H1 (cell line): ENCODE measurements around the gene SCRN1. TPM values are rescaled to one million over a fixed set of nuclear protein-coding genes. Genes with fewer than 3 reads are reported as not detected.

Source experiments
- CTCF ChIA-PET: fragments of 300-600 bp; sonication (Branson Sonifier 250); formaldehyde crosslinking; loops from one replicate; lab custom pipeline; 2021; ENCODE audit not compliant: partially characterized antibody; lab: Charles Lee
- POLR2A ChIA-PET: fragments of 300-600 bp; sonication (Branson Sonifier 250); formaldehyde crosslinking; loops from one replicate; lab custom pipeline; 2021; ENCODE audit warnings: inconsistent platforms; ENCODE audit not compliant: partially characterized antibody; lab: Charles Lee
- DNase-seq, 2 experiments: peaks; one replicate each; pipeline versions ENCODE4 v3.0.0 to v3.0.0-alpha.2; 2010 to 2022; ENCODE audit warnings: low spot score in 2 of 2, low read depth in 1 of 2, mixed read lengths in 1 of 2
- FAIRE-seq: peaks from 2 replicates; lab custom pipeline; 2011; peaks lifted over from hg19 to GRCh38; lab: Jason Lieb, UNC
- H2AFZ ChIP-seq: 2 replicates; pipeline ENCODE4 v1.8.1; 2012; ENCODE audit warnings: low read length, inconsistent platforms
- H2AK5ac ChIP-seq: 2 replicates; pipeline ENCODE4 v1.6.1; 2013; ENCODE audit warnings: low read depth, low read length
- H2BK120ac ChIP-seq: replicated peaks from 2 replicates; pipeline ENCODE3; 2013; ENCODE audit warnings: low read depth, low read length, inconsistent platforms
- H2BK12ac ChIP-seq: 2 replicates; pipeline ENCODE4 v1.6.1; 2013; ENCODE audit warnings: low read depth, low read length
- H2BK15ac ChIP-seq: 2 replicates; pipeline ENCODE4 v1.6.1; 2013; ENCODE audit warnings: low read length
- H2BK20ac ChIP-seq: 2 replicates; pipeline ENCODE4 v1.6.1; 2013; ENCODE audit warnings: low read length
- H2BK5ac ChIP-seq: 2 replicates; pipeline ENCODE4 v1.6.1; 2013; ENCODE audit warnings: low read depth, low read length
- H3K14ac ChIP-seq: 2 replicates; pipeline ENCODE4 v1.6.1; 2013; ENCODE audit warnings: inconsistent platforms; ENCODE audit not compliant: insufficient read length
- H3K18ac ChIP-seq: 2 replicates; pipeline ENCODE4 v1.6.1; 2013; ENCODE audit warnings: low read length; ENCODE audit errors: extremely low read depth
- H3K23ac ChIP-seq: 2 replicates; pipeline ENCODE4 v1.6.1; 2013; ENCODE audit warnings: inconsistent platforms; ENCODE audit not compliant: insufficient read length
- H3K23me2 ChIP-seq: 2 replicates; pipeline ENCODE4 v1.6.1; 2013; ENCODE audit warnings: low read depth, low read length
- H3K27ac ChIP-seq: 2 replicates; pipeline ENCODE4 v1.6.1; 2011; ENCODE audit warnings: low read depth, low read length, inconsistent platforms
- H3K27me3 ChIP-seq, 4 experiments: replicated peaks in 1 of 4; 1 replicate in 1 of 4; 2 replicates in 3 of 4; pipeline versions ENCODE4 v1.6.1 to v1.8.1; 2011 to 2013; ENCODE audit warnings: low read length in 3 of 4, mild to moderate bottlenecking in 3 of 4, inconsistent platforms in 2 of 4, mixed read lengths in 2 of 4, moderate library complexity in 1 of 4; ENCODE audit not compliant: control insufficient read depth in 3 of 4, insufficient read depth in 3 of 4; ENCODE audit errors: extremely low read depth in 1 of 4
- H3K36me3 ChIP-seq, 4 experiments: 2 replicates each; pipeline versions ENCODE4 v1.6.1 to v1.8.1; 2011 to 2013; ENCODE audit warnings: mild to moderate bottlenecking in 4 of 4, low read length in 3 of 4, moderate library complexity in 2 of 4, control low read depth in 1 of 4, inconsistent platforms in 1 of 4; ENCODE audit not compliant: insufficient read depth in 4 of 4, control insufficient read depth in 2 of 4
- H3K4ac ChIP-seq: replicated peaks from 2 replicates; pipeline ENCODE3; 2013; ENCODE audit warnings: low read length, low read depth, mixed read lengths, inconsistent platforms; ENCODE audit not compliant: insufficient read length
- H3K4me1 ChIP-seq, 4 experiments: replicated peaks in 1 of 4; 1 replicate in 1 of 4; 2 replicates in 3 of 4; pipeline versions ENCODE4 v1.6.1 to v1.8.1; 2011 to 2013; ENCODE audit warnings: low read length in 3 of 4, inconsistent platforms in 2 of 4, mixed read lengths in 1 of 4; ENCODE audit not compliant: insufficient read depth in 4 of 4, control insufficient read depth in 3 of 4
- H3K4me2 ChIP-seq, 2 experiments: 2 replicates each; pipeline versions ENCODE4 v1.6.1 to v1.8.1; 2011 to 2013; ENCODE audit warnings: low read depth in 2 of 2, low read length in 2 of 2, control low read depth in 1 of 2, inconsistent platforms in 1 of 2, mild to moderate bottlenecking in 1 of 2; ENCODE audit not compliant: insufficient read depth in 1 of 2
- H3K4me3 ChIP-seq, 4 experiments: fragments of 200-600, 300-600 bp in 1 of 4; sonication (generic), shearing (Covaris generic), sonication (Bioruptor Twin) in 1 of 4; 2 replicates each; pipeline versions ENCODE4 v1.5.1 to v1.8.1; 2011 to 2016; ENCODE audit warnings: low read length in 4 of 4, low read depth in 3 of 4, control low read depth in 2 of 4, inconsistent platforms in 2 of 4, mild to moderate bottlenecking in 2 of 4, mixed read lengths in 1 of 4, moderate library complexity in 1 of 4; ENCODE audit not compliant: insufficient read depth in 2 of 4; ENCODE audit errors: extremely low read depth in 1 of 4
- H3K56ac ChIP-seq: replicated peaks from 2 replicates; pipeline ENCODE3; 2013; ENCODE audit warnings: low read depth, mild to moderate bottlenecking, mixed read lengths, low read length, inconsistent platforms; ENCODE audit not compliant: insufficient read length
- H3K79me1 ChIP-seq: 2 replicates; pipeline ENCODE4 v1.6.1; 2013; ENCODE audit warnings: low read depth, low read length, control low read depth
- H3K79me2 ChIP-seq, 2 experiments: 2 replicates each; pipeline versions ENCODE4 v1.6.1 to v1.8.1; 2012 to 2013; ENCODE audit warnings: low read length in 2 of 2, mild to moderate bottlenecking in 2 of 2, inconsistent platforms in 1 of 2; ENCODE audit not compliant: insufficient read depth in 2 of 2, control insufficient read depth in 1 of 2
- H3K9ac ChIP-seq, 4 experiments: replicated peaks in 1 of 4; 1 replicate in 1 of 4; 2 replicates in 3 of 4; pipeline versions ENCODE4 v1.6.1 to v1.8.1; 2011 to 2013; ENCODE audit warnings: low read depth in 3 of 4, low read length in 3 of 4, control low read depth in 2 of 4, mild to moderate bottlenecking in 2 of 4, moderate library complexity in 2 of 4, inconsistent platforms in 1 of 4; ENCODE audit errors: extremely low read depth in 1 of 4
- H3K9me3 ChIP-seq, 2 experiments: 2 replicates each; pipeline versions ENCODE4 v1.6.1 to v1.8.1; 2012 to 2013; ENCODE audit warnings: mild to moderate bottlenecking in 2 of 2, moderate library complexity in 2 of 2, control low read depth in 1 of 2, inconsistent platforms in 1 of 2, low read depth in 1 of 2, low read length in 1 of 2, mixed read lengths in 1 of 2; ENCODE audit not compliant: insufficient read depth in 2 of 2
- H4K20me1 ChIP-seq, 2 experiments: replicated peaks in 1 of 2; 2 replicates each; pipeline versions ENCODE3 to v1.8.1; 2011 to 2013; ENCODE audit warnings: inconsistent platforms in 2 of 2, low read length in 2 of 2, mild to moderate bottlenecking in 1 of 2; ENCODE audit not compliant: insufficient read depth in 2 of 2, control insufficient read depth in 1 of 2
- H4K5ac ChIP-seq: 2 replicates; pipeline ENCODE4 v1.6.1; 2013; ENCODE audit warnings: low read length, low read depth, mixed read lengths, inconsistent platforms; ENCODE audit not compliant: insufficient read length
- H4K8ac ChIP-seq: 2 replicates; pipeline ENCODE4 v1.8.0; 2013; ENCODE audit warnings: mild to moderate bottlenecking, moderate library complexity, low read length, inconsistent platforms; ENCODE audit not compliant: insufficient read depth; ENCODE audit errors: extremely low read depth
- H4K91ac ChIP-seq: replicated peaks from 2 replicates; pipeline ENCODE3; 2013; ENCODE audit warnings: low read length, mixed read lengths, inconsistent platforms; ENCODE audit not compliant: insufficient read length
- CEBPB ChIP-seq: IDR thresholded peaks from 2 replicates; pipeline ENCODE4 v1.6.1; 2012; ENCODE audit warnings: low read depth, low read length
- EP300 ChIP-seq, 2 experiments: IDR thresholded peaks; 1 replicate in 1 of 2; 2 replicates in 1 of 2; pipeline ENCODE4 v1.6.1; 2011 to 2012; ENCODE audit warnings: low read depth in 2 of 2, low read length in 2 of 2, mild to moderate bottlenecking in 2 of 2, borderline replicate concordance in 1 of 2, inconsistent platforms in 1 of 2, moderate library complexity in 1 of 2
- NANOG ChIP-seq: IDR thresholded peaks from 2 replicates; pipeline ENCODE4 v1.6.1; 2011; ENCODE audit warnings: low read length, low read depth, mild to moderate bottlenecking, inconsistent platforms; ENCODE audit not compliant: insufficient read depth, poor library complexity, severe bottlenecking
- SIX5 ChIP-seq: IDR thresholded peaks from 2 replicates; pipeline ENCODE4 v1.6.1; 2011; ENCODE audit warnings: mild to moderate bottlenecking, low read depth, low read length
- SUZ12 ChIP-seq: fragments of 200-600 bp; sonication (generic); IDR thresholded peaks from 2 replicates; pipeline ENCODE4 v1.6.1; 2012; ENCODE audit warnings: mild to moderate bottlenecking, inconsistent platforms, low read length, moderate library complexity, mixed read lengths
- ZNF274 ChIP-seq: IDR thresholded peaks from 2 replicates; pipeline ENCODE4 v1.7.0; 2012; ENCODE audit warnings: low read length, borderline replicate concordance; ENCODE audit errors: extremely low read depth
- WGBS, 2 experiments: shearing (Covaris generic) in 1 of 2; methylation state at CpG; one replicate each; pipeline versions ENCODE4 v1.1.6 to v1.1.7; 2013 to 2015; ENCODE audit warnings: low lambda C conversion rate in 2 of 2, mixed read lengths in 2 of 2, inconsistent platforms in 1 of 2, low coverage in 1 of 2, missing lambda C conversion rate in 1 of 2; ENCODE audit not compliant: insufficient replicate concordance in 2 of 2, insufficient coverage in 1 of 2, insufficient read length in 1 of 2; ENCODE audit errors: extremely low coverage in 1 of 2, missing lambda C conversion rate in 1 of 2; 5-methylcytosine and 5-hydroxymethylcytosine counted together
- polyA plus RNA-seq, 7 experiments: library from polyadenylated mRNA; depleted of rRNA in 3 of 7; stranded (reverse) in 5 of 7; unstranded in 2 of 7; fragments of >200 nt in 5 of 7; fragments of 200-250 nt in 2 of 7; gene quantifications; 1 replicate in 5 of 7; 2 replicates in 1 of 7; 4 replicates in 1 of 7; pipeline versions ENCODE4 v1.2.1 to v1.2.3, GENCODE V29; 2011 to 2013; ENCODE audit warnings: missing spikeins in 2 of 7, mixed read lengths in 2 of 7
- total RNA-seq: library from RNA; stranded (reverse); fragmentation: NEBNext Ultra II Directional; extraction: Animal tissue kit (Norgen Biotek cat#: 25700); gene quantifications from 2 replicates; pipeline ENCODE4 v1.2.1, GENCODE V29; 2021

SCRN1 gene
- total and polyA plus RNA-seq, 2 of the 8 experiments (the other 6 are each of a cell fraction or from before 2014, with no cell fraction given): 36.0 to 75.8 TPM

DNA sequence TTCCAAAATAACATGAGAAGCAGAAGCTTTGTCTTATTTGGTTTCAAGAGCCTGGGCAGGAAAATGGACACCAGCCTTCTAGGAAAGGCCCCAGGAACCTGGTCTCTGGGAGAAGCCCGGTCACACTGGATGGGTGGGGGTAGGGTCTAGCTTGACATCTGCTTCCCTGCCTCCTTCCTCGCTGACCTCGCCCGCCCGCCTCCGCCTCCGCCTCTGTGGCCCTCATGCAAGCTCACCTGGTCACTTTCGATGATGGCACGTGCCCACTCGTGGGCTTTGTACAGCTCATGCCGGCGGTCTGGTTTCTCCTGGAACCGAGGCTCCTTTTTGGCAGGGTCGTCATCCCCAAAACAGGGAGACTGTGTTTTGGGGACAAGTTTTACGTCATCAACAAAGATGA is 63.4 kb downstream of the SCRN1 start:
- H3K27ac ChIP-seq: no peak overlapping the region
- H4K5ac ChIP-seq: no peak overlapping the region
- H3K9me3 ChIP-seq: no peaks in the 10 kb centered on the region
- no peak overlapping the region for H4K8ac ChIP-seq
- no peak overlapping the region for H2BK20ac ChIP-seq
- no peak overlapping the region for H4K91ac ChIP-seq
- H2BK5ac ChIP-seq: no peak overlapping the region
- no peak overlapping the region for H2AFZ ChIP-seq
- H2BK120ac ChIP-seq: no peak overlapping the region
- no peak overlapping the region for H2BK15ac ChIP-seq
- H3K4me1 ChIP-seq: no peaks in the 10 kb centered on the region; a peak in 1 of 7 replicates
- H3K9ac ChIP-seq: no peak overlapping the region
- H2AK5ac ChIP-seq: no peak overlapping the region
- H3K4me2 ChIP-seq: no peak overlapping the region
- H3K56ac ChIP-seq: no peak overlapping the region
- H3K18ac ChIP-seq: no peak overlapping the region
- TF ChIP-seq NANOG (no peak), EP300 (IDR thresholded peaks at IDR 0.05; ENCODE audit: borderline replicate concordance in 1 of 2, low read depth in 2 of 2, low read length in 2 of 2) (no peak), CEBPB (no peak), ZNF274 (no peak), SIX5 (no peak), SUZ12 (no peak)
- ChIA-PET CTCF (interaction anchor here (0.7 to 1.6 kb wide), 6 partner anchors 9 to 223 kb away, joined by 3 to 7 read pairs (median 4); no protein-coding TSS in a partner anchor), POLR2A (no interaction called here)
- H3K4ac ChIP-seq: no peak overlapping the region
- peaks cover 0 to 29% (median 10%) of the 10 kb centered on the region in 4 experiments; a peak in 5 of 8 replicates for H3K36me3 ChIP-seq
- H3K79me2 ChIP-seq: no peaks in the 10 kb centered on the region
- H3K4me3 ChIP-seq: no peak overlapping the region
- H3K79me1 ChIP-seq: no peaks in the 10 kb centered on the region; the same call in 1 of the 2 replicates
- H2BK12ac ChIP-seq: no peak overlapping the region
- no peak for FAIRE-seq
- no peak overlapping the region for H3K14ac ChIP-seq
- no peaks in the 10 kb centered on the region; the same call in 1 of the 2 replicates for H3K23me2 ChIP-seq
- 91% methylated on average over 15 of the region's 15 CpGs; no CpG with 5 or more reads in 1 of the 2 experiments for WGBS, 2 experiments
- H4K20me1 ChIP-seq: peaks cover 4% of the 10 kb centered on the region in 2 experiments
- no peaks in the 10 kb centered on the region for H3K27me3 ChIP-seq
- DNase-seq: no peak
- H3K23ac ChIP-seq: no peak overlapping the region
